GM20000 (cell line): ENCODE results near the gene SHC4.

Source experiments
- DNase-seq: peaks from one replicate; pipeline ENCODE4 v3.0.0; 2012; ENCODE audit warnings: low spot score
- TF ChIP-seq, protein P1 (sequence below): IDR thresholded peaks from 2 replicates; pipeline ENCODE4 v1.5.1; 2012; ENCODE audit warnings: mild to moderate bottlenecking, control low read depth; ENCODE audit errors: extremely low read depth, missing control alignments

Gene SHC4, protein sequence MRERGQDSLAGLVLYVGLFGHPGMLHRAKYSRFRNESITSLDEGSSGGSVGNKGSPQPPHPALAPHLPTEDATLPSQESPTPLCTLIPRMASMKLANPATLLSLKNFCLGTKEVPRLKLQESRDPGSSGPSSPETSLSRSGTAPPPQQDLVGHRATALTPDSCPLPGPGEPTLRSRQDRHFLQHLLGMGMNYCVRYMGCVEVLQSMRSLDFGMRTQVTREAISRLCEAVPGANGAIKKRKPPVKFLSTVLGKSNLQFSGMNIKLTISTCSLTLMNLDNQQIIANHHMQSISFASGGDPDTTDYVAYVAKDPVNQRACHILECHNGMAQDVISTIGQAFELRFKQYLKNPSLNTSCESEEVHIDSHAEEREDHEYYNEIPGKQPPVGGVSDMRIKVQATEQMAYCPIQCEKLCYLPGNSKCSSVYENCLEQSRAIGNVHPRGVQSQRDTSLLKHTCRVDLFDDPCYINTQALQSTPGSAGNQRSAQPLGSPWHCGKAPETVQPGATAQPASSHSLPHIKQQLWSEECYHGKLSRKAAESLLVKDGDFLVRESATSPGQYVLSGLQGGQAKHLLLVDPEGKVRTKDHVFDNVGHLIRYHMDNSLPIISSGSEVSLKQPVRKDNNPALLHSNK

GRCh38 chr15:48963524-48964113 lies at the start of gene SHC4:
TSS of gene SHC4 (minus strand) at chr15:48963919. CDS start at chr15:48963015, 904 bp downstream.
- DNase-seq: peak; percentile 69
- TF ChIP-seq, protein P1, sequence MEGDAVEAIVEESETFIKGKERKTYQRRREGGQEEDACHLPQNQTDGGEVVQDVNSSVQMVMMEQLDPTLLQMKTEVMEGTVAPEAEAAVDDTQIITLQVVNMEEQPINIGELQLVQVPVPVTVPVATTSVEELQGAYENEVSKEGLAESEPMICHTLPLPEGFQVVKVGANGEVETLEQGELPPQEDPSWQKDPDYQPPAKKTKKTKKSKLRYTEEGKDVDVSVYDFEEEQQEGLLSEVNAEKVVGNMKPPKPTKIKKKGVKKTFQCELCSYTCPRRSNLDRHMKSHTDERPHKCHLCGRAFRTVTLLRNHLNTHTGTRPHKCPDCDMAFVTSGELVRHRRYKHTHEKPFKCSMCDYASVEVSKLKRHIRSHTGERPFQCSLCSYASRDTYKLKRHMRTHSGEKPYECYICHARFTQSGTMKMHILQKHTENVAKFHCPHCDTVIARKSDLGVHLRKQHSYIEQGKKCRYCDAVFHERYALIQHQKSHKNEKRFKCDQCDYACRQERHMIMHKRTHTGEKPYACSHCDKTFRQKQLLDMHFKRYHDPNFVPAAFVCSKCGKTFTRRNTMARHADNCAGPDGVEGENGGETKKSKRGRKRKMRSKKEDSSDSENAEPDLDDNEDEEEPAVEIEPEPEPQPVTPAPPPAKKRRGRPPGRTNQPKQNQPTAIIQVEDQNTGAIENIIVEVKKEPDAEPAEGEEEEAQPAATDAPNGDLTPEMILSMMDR: no peak

GRCh38 chr15:48999314-48999713 lies 35.6 kb upstream of the SHC4 start:
- DNase-seq: no peak
- TF ChIP-seq, protein P1: no peak

DNA sequence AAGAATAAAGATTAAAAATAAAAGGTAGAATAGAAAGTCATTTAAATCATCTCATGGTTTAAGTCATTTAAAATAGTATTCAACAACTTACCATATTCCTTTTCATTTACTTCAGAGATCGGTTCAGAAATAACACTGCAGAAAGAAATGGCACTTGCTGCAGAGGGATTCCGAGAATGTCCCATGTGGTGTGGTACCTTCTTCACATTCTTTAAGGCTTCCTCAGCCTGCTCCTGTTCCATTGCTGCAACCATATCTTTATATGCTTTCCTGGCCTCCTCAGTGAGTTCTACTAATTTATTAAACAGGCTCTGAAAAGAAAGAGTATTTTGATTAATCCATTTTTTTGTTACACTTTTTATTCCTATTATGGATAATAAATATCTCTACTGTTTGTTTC lies 32.6 kb upstream of the SHC4 start:
- no peak for DNase-seq
- TF ChIP-seq, protein P1: no peak

DNA sequence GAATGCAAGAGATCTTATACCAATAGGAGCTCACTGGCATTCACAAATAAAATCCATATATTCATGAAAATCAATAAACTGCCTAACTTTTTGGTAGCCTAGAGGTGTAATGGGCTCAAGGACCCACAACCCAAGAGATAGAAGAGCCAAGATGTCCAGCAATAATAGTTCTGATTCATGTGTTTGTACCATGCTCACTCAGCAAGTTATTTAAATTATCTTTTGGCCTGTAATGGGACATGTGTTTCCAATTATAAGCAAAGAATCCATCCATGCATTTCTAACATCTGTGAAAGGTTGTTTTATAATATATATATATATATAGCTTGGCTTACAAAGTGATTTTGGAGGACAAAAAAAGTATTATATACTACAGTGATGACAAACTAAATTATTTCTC lies 29.7 kb upstream of the SHC4 start:
- DNase-seq: no peak
- TF ChIP-seq, protein P1: no peak

GRCh38 chr15:48992545-48992944 lies 28.8 kb upstream of the SHC4 start:
- DNase-seq: peak; percentile 52
- TF ChIP-seq, protein P1: no peak

GRCh38 chr15:48992096-48992495 lies 28.4 kb upstream of the SHC4 start:
- TF ChIP-seq, protein P1: no peak
- DNase-seq: no peak

DNA sequence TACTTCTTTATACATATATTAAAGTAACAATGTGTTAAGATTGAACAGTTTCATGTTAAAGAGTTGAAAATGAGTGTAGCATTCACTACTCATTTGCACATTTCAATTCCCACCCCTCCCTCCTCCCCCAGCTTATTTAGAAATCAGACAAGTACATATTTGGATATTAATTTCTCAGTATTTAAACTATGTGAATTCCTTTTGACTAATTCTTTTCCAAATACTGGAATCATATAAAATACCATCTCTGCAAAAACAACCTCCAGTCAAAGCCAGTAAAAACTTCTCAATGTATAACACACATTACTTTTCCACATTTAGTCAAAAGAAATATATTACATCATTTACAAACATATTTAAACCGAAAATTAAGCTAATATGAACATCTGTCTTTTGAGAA lies 25.5 kb upstream of the SHC4 start:
- TF ChIP-seq, protein P1: no peak
- no peak for DNase-seq
